GM19463 (cell line): ENCODE data around the gene BCL2L11.
A peak's percentile ranks its signal among the peaks of the same experiment; 100 is the strongest.

Experiments used
- ATAC-seq: cut with Tn5 transposase; IDR thresholded peaks from one replicate; pipeline ENCODE4 v1.9.1; 2021; ENCODE audit warnings: mild to moderate bottlenecking, moderate library complexity; ENCODE audit not compliant: unreplicated experiment

BCL2L11 gene

GRCh38 chr2:111167076-111167862 is 46.6 kb downstream of the BCL2L11 start:
- peak; percentile 39 for ATAC-seq

- ATAC-seq, result no peak
Measured at GRCh38 chr2:111167863-111168162, 47.1 kb downstream of the BCL2L11 start.

GRCh38 chr2:111168528-111169239 is 48.0 kb downstream of the BCL2L11 start:
- ATAC-seq, result peak; percentile 86

- ATAC-seq, result no peak
Measured at GRCh38 chr2:111169268-111169667, 48.6 kb downstream of the BCL2L11 start.

GRCh38 chr2:111169924-111170323 is 49.2 kb downstream of the BCL2L11 start:
- no peak for ATAC-seq

GRCh38 chr2:111171337-111171930 is 50.7 kb downstream of the BCL2L11 start:
- ATAC-seq, result no peak

GRCh38 chr2:111172666-111173065 is 52.0 kb downstream of the BCL2L11 start:
- ATAC-seq, result no peak

- ATAC-seq, result no peak
Measured at GRCh38 chr2:111173338-111173737, 52.6 kb downstream of the BCL2L11 start.

- ATAC-seq, result no peak
Measured at GRCh38 chr2:111173856-111174255, 53.1 kb downstream of the BCL2L11 start.

- no peak for ATAC-seq
Measured at GRCh38 chr2:111175615-111176014, 54.9 kb downstream of the BCL2L11 start.

GRCh38 chr2:111176388-111176787 is 55.7 kb downstream of the BCL2L11 start:
- ATAC-seq, result no peak

GRCh38 chr2:111176867-111177266 is 56.2 kb downstream of the BCL2L11 start:
- no peak for ATAC-seq

- no peak for ATAC-seq
Measured at GRCh38 chr2:111178296-111178695, 57.6 kb downstream of the BCL2L11 start.

GRCh38 chr2:111178730-111179405 is 58.2 kb downstream of the BCL2L11 start:
- no peak for ATAC-seq

- ATAC-seq, result no peak
Measured at GRCh38 chr2:111182121-111182520, 61.4 kb downstream of the BCL2L11 start.

GRCh38 chr2:111182740-111183139 is 62.0 kb downstream of the BCL2L11 start:
- ATAC-seq, result no peak

GRCh38 chr2:111184725-111185310 is 64.1 kb downstream of the BCL2L11 start:
- ATAC-seq, result no peak

- no peak for ATAC-seq
Measured at GRCh38 chr2:111185361-111186022, 64.8 kb downstream of the BCL2L11 start.

GRCh38 chr2:111186121-111186715 is 65.5 kb downstream of the BCL2L11 start:
- ATAC-seq, result no peak

- ATAC-seq, result no peak
Measured at GRCh38 chr2:111186933-111187332, 66.2 kb downstream of the BCL2L11 start.
